ENCODE measurements around the gene GGCT.
"Not testable (repeated sequence)": the region's sequence is repeated elsewhere in the genome, so short reads cannot be mapped to it uniquely, and the experiment has no call there.

GGCT gene

GRCh38 chr7:30507346-30507900 lies 2.8 kb upstream of the GGCT start:
- ATAC-seq; H3K27ac Mint-ChIP-seq; DNase-seq (ENCODE audit: low spot score in 2 of 2); H3K4me3 Mint-ChIP-seq; H3K9me3 Mint-ChIP-seq: not testable (repeated sequence)
- Mint-ChIP-seq H3K4me1 (peaks cover 22% of the 10 kb centered on the region), H3K36me3 (peaks cover 15% of the 10 kb centered on the region)

GRCh38 chr7:30505174-30505697 lies 607 bp upstream of the GGCT start:
- Mint-ChIP-seq H3K27ac (peak overlapping the region; percentile 89), H3K4me1 (peaks cover 34% of the 10 kb centered on the region), H3K4me3 (peak overlapping the region; percentile 83), H3K36me3 (peaks cover 26% of the 10 kb centered on the region), H3K9me3 (no peaks in the 10 kb centered on the region)
- peak; percentile 14 for ATAC-seq
- no peak for DNase-seq (ENCODE audit: low spot score in 2 of 2)

GRCh38 chr7:30503274-30504212 lies 1.1 kb downstream of the GGCT start:
- ATAC-seq (no peak), DNase-seq (ENCODE audit: low spot score in 2 of 2) (no peak)
- Mint-ChIP-seq H3K36me3 (peaks cover 43% of the 10 kb centered on the region), H3K9me3 (no peaks in the 10 kb centered on the region), H3K4me1 (peaks cover 38% of the 10 kb centered on the region), H3K4me3 (peak overlapping the region; percentile 83), H3K27ac (peak overlapping the region; percentile 89)

- no peaks in the 10 kb centered on the region for H3K9me3 Mint-ChIP-seq
- H3K36me3 Mint-ChIP-seq: peaks cover 51% of the 10 kb centered on the region
- peak overlapping the region; percentile 83 for H3K4me3 Mint-ChIP-seq
- ATAC-seq: no peak
- DNase-seq (ENCODE audit: low spot score in 2 of 2): no peak
- no peak overlapping the region for H3K27ac Mint-ChIP-seq
- H3K4me1 Mint-ChIP-seq: peaks cover 38% of the 10 kb centered on the region
Measured at GRCh38 chr7:30502470-30503251, 2.0 kb downstream of the GGCT start.

GRCh38 chr7:30501264-30501663 lies 3.4 kb downstream of the GGCT start:
- ATAC-seq: no peak
- Mint-ChIP-seq H3K27ac (no peak overlapping the region), H3K9me3 (no peaks in the 10 kb centered on the region), H3K4me1 (peaks cover 38% of the 10 kb centered on the region), H3K4me3 (no peak overlapping the region), H3K36me3 (peaks cover 65% of the 10 kb centered on the region)
- no peak for DNase-seq (ENCODE audit: low spot score in 2 of 2)

GRCh38 chr7:30493228-30493627 lies 11.4 kb downstream of the GGCT start:
- no peaks in the 10 kb centered on the region for H3K4me1 Mint-ChIP-seq
- ATAC-seq (no peak), DNase-seq (ENCODE audit: low spot score in 2 of 2) (no peak)
- peaks cover 15% of the 10 kb centered on the region for H3K9me3 Mint-ChIP-seq
- H3K4me3 Mint-ChIP-seq: no peak overlapping the region
- no peak overlapping the region for H3K27ac Mint-ChIP-seq
- H3K36me3 Mint-ChIP-seq: peaks cover 35% of the 10 kb centered on the region

- peaks cover 18% of the 10 kb centered on the region for H3K36me3 Mint-ChIP-seq
- H3K9me3 Mint-ChIP-seq: peaks cover 15% of the 10 kb centered on the region
- no peak for ATAC-seq
- H3K27ac Mint-ChIP-seq: no peak overlapping the region
- DNase-seq (ENCODE audit: low spot score in 2 of 2): no peak
- no peak overlapping the region for H3K4me3 Mint-ChIP-seq
- no peaks in the 10 kb centered on the region for H3K4me1 Mint-ChIP-seq
Measured at GRCh38 chr7:30491417-30491816, 13.2 kb downstream of the GGCT start.

- no peak for ATAC-seq
Measured at GRCh38 chr7:30487371-30487770, 17.3 kb downstream of the GGCT start.

GRCh38 chr7:30485667-30486066 lies 19.0 kb downstream of the GGCT start:
- Mint-ChIP-seq H3K36me3 (no peaks in the 10 kb centered on the region), H3K4me1 (no peaks in the 10 kb centered on the region), H3K4me3 (no peak overlapping the region), H3K27ac (no peak overlapping the region), H3K9me3 (no peaks in the 10 kb centered on the region)
- DNase-seq (ENCODE audit: low spot score in 2 of 2): no peak
- no peak for ATAC-seq

More at GRCh38 chr7:30487371-30487770, 17.3 kb downstream of the GGCT start:
- DNase-seq (ENCODE audit: low spot score in 2 of 2): no peak
- H3K4me1 Mint-ChIP-seq: no peaks in the 10 kb centered on the region
- peaks cover 11% of the 10 kb centered on the region for H3K9me3 Mint-ChIP-seq
- no peaks in the 10 kb centered on the region for H3K36me3 Mint-ChIP-seq
- H3K27ac Mint-ChIP-seq: no peak overlapping the region
- H3K4me3 Mint-ChIP-seq: no peak overlapping the region

- ATAC-seq, H3K36me3 Mint-ChIP-seq, H3K4me3 Mint-ChIP-seq, H3K4me1 Mint-ChIP-seq, H3K9me3 Mint-ChIP-seq, H3K27ac Mint-ChIP-seq: not testable (repeated sequence)
- peak in 1 of 2 donors; percentile 44 for DNase-seq (ENCODE audit: low spot score in 2 of 2)
Measured at GRCh38 chr7:30481416-30481815, 23.2 kb downstream of the GGCT start.

- Mint-ChIP-seq H3K36me3 (no peaks in the 10 kb centered on the region), H3K4me3 (peak overlapping the region; percentile 88), H3K9me3 (no peaks in the 10 kb centered on the region), H3K27ac (no peak overlapping the region), H3K4me1 (peaks cover 26% of the 10 kb centered on the region)
- ATAC-seq: peak; percentile 36
- peak in 1 of 2 donors; percentile 51 for DNase-seq (ENCODE audit: low spot score in 2 of 2)
Measured at GRCh38 chr7:30479202-30480120, 25.2 kb downstream of the GGCT start.

GRCh38 chr7:30478349-30479201 lies 26.1 kb downstream of the GGCT start, which contains the start of gene NOD1:
TSS of gene NOD1 (minus strand) at chr7:30478784. CDS start at chr7:30456921, 21,863 bp downstream.
- Mint-ChIP-seq H3K9me3 (no peaks in the 10 kb centered on the region), H3K4me3 (peak within 1 kb of the TSS; percentile 88), H3K4me1 (peaks cover 35% of the 10 kb centered on the region), H3K27ac (no peak within 1 kb of the TSS), H3K36me3 (no peaks in the 10 kb centered on the region)
- peak; percentile 62 to 84 for DNase-seq (ENCODE audit: low spot score in 2 of 2)
- ATAC-seq: peak; percentile 92

- Mint-ChIP-seq H3K9me3 (no peaks in the 10 kb centered on the region), H3K27ac (no peak overlapping the region), H3K4me1 (peaks cover 54% of the 10 kb centered on the region), H3K36me3 (no peaks in the 10 kb centered on the region), H3K4me3 (peak overlapping the region; percentile 88)
- DNase-seq (ENCODE audit: low spot score in 2 of 2): peak in 1 of 2 donors; percentile 43
- no peak for ATAC-seq
Measured at GRCh38 chr7:30476459-30477145, 28.0 kb downstream of the GGCT start.
